Fibroblast of lung (primary cell): ENCODE data around the gene UGT2B28. TPM values are rescaled to one million over a fixed set of nuclear protein-coding genes. Genes with fewer than 3 reads are reported as not detected.
"Not testable (repeated sequence)": the region's sequence is repeated elsewhere in the genome, so short reads cannot be mapped to it uniquely, and the experiment has no call there.

Experiments used
- DNase-seq, 2 donors: peaks; one replicate each; pipeline versions ENCODE4 v3.0.0 to v3.0.0-alpha.2; 2010; ENCODE audit warnings: low read depth in 2 of 2
- H2AFZ ChIP-seq: 2 replicates; pipeline ENCODE4 v1.5.1; 2012; ENCODE audit warnings: low read length, control low read depth, inconsistent platforms
- H3K27ac ChIP-seq: 2 replicates; pipeline ENCODE4 v1.5.1; 2011; ENCODE audit warnings: low read length, control low read depth; ENCODE audit not compliant: insufficient read depth
- H3K27me3 ChIP-seq: 2 replicates; pipeline ENCODE4 v1.5.1; 2011; ENCODE audit warnings: mild to moderate bottlenecking, low read length; ENCODE audit not compliant: control insufficient read depth, insufficient read depth
- H3K36me3 ChIP-seq: 2 replicates; pipeline ENCODE4 v1.5.1; 2011; ENCODE audit warnings: low read length; ENCODE audit not compliant: control insufficient read depth, insufficient read depth
- H3K4me1 ChIP-seq: 2 replicates; pipeline ENCODE4 v1.5.1; 2011; ENCODE audit warnings: low read length; ENCODE audit not compliant: control insufficient read depth, insufficient read depth; ENCODE audit errors: extremely low read depth
- H3K4me2 ChIP-seq: 2 replicates; pipeline ENCODE4 v1.5.1; 2011; ENCODE audit warnings: low read length, control low read depth; ENCODE audit not compliant: insufficient read depth; ENCODE audit errors: extremely low read depth
- H3K4me3 ChIP-seq, 4 experiments: fragments of 200-600 bp in 1 of 4; sonication (generic) in 1 of 4; replicated peaks in 1 of 4; 2 replicates each; pipeline ENCODE4 v1.5.1; 2011 to 2016; ENCODE audit warnings: low read length in 4 of 4, low read depth in 3 of 4, mild to moderate bottlenecking in 3 of 4, control low read depth in 2 of 4, inconsistent platforms in 1 of 4, mixed read lengths in 1 of 4; ENCODE audit not compliant: insufficient read depth in 1 of 4; ENCODE audit errors: control extremely low read depth in 1 of 4
- H3K79me2 ChIP-seq: 2 replicates; pipeline ENCODE4 v1.5.1; 2012; ENCODE audit warnings: mild to moderate bottlenecking, low read length, inconsistent platforms; ENCODE audit not compliant: control insufficient read depth, insufficient read depth
- H3K9ac ChIP-seq: 2 replicates; pipeline ENCODE4 v1.5.1; 2011; ENCODE audit warnings: mild to moderate bottlenecking, low read length, control low read depth; ENCODE audit not compliant: insufficient read depth
- H3K9me3 ChIP-seq: 2 replicates; pipeline ENCODE4 v1.5.1; 2012; ENCODE audit warnings: low read depth, low read length; ENCODE audit not compliant: control insufficient read depth, insufficient read depth
- H4K20me1 ChIP-seq: 2 replicates; pipeline ENCODE4 v1.5.1; 2011; ENCODE audit warnings: low read length; ENCODE audit not compliant: control insufficient read depth, insufficient read depth; ENCODE audit errors: extremely low read depth
- polyA plus RNA-seq, 2 donors: library from polyadenylated mRNA; depleted of rRNA in 1 of 2; stranded (reverse) in 1 of 2; unstranded in 1 of 2; fragments of >200 nt; gene quantifications; 2 replicates each; pipeline ENCODE4 v1.2.1, GENCODE V29; 2011 to 2012; ENCODE audit warnings: missing spikeins in 1 of 2
- total RNA-seq: library from RNA; depleted of rRNA; stranded (reverse); fragments of >200 nt; gene quantifications from 2 replicates; pipeline ENCODE4 v1.2.1, GENCODE V29; 2014
- TF ChIP-seq, protein P1 (sequence below), 2 donors: IDR thresholded peaks in 1 of 2; conservative IDR thresholded peaks in 1 of 2; 1 replicate in 1 of 2; 2 replicates in 1 of 2; pipeline ENCODE4 v1.5.1; 2011 to 2012; ENCODE audit warnings: low read length in 2 of 2, control low read depth in 1 of 2, inconsistent platforms in 1 of 2, low read depth in 1 of 2, mild to moderate bottlenecking in 1 of 2

The UGT2B28 gene
- total and polyA plus RNA-seq, 2 donors (not counting 1 experiment from before 2014, with no cell fraction given): not detected

DNA sequence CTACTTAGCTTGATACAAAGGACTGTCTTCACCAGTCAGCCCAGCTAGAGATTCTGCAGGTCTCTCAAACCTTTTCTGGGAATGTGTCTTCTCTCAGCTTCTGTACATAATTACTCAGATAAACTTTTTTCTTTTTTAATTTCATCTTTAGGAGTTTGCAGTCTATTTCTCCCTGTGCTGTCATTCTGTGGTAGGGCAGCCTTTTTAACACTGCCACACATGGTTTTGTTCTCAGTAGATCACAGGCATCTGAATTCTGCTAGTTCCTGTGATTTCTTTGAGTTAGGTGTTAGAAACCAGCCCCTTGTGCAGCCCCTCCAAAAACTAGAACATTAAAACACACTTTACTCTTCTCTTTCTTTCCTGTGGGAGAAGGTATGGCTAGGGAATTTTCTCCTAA, 55.2 kb downstream of the UGT2B28 start:
- not testable (repeated sequence) for H2AFZ ChIP-seq, H3K27ac ChIP-seq, H3K4me1 ChIP-seq, H3K79me2 ChIP-seq, DNase-seq, H3K9ac ChIP-seq, H3K4me2 ChIP-seq, H3K27me3 ChIP-seq, H3K9me3 ChIP-seq, H3K36me3 ChIP-seq, H4K20me1 ChIP-seq, H3K4me3 ChIP-seq
- TF ChIP-seq, protein P1, sequence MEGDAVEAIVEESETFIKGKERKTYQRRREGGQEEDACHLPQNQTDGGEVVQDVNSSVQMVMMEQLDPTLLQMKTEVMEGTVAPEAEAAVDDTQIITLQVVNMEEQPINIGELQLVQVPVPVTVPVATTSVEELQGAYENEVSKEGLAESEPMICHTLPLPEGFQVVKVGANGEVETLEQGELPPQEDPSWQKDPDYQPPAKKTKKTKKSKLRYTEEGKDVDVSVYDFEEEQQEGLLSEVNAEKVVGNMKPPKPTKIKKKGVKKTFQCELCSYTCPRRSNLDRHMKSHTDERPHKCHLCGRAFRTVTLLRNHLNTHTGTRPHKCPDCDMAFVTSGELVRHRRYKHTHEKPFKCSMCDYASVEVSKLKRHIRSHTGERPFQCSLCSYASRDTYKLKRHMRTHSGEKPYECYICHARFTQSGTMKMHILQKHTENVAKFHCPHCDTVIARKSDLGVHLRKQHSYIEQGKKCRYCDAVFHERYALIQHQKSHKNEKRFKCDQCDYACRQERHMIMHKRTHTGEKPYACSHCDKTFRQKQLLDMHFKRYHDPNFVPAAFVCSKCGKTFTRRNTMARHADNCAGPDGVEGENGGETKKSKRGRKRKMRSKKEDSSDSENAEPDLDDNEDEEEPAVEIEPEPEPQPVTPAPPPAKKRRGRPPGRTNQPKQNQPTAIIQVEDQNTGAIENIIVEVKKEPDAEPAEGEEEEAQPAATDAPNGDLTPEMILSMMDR (conservative IDR thresholded peaks at IDR 0.05 in 1 of 2, IDR thresholded peaks at IDR 0.05 in 1 of 2; ENCODE audit: low read depth in 1 of 2, low read length in 2 of 2): peak in 1 of 2 donors; percentile 20

GRCh38 chr4:69343114-69343513, 62.8 kb downstream of the UGT2B28 start:
- H3K36me3 ChIP-seq, H3K4me3 ChIP-seq, H3K79me2 ChIP-seq, H3K27ac ChIP-seq, H4K20me1 ChIP-seq, H3K9ac ChIP-seq, H2AFZ ChIP-seq, H3K9me3 ChIP-seq, DNase-seq, H3K27me3 ChIP-seq, H3K4me2 ChIP-seq, H3K4me1 ChIP-seq: not testable (repeated sequence)

- not testable (repeated sequence) for H3K4me2 ChIP-seq, H3K27ac ChIP-seq, H3K9me3 ChIP-seq, H3K36me3 ChIP-seq, H3K79me2 ChIP-seq, H3K9ac ChIP-seq, H3K4me3 ChIP-seq, H3K4me1 ChIP-seq, H2AFZ ChIP-seq, H3K27me3 ChIP-seq, H4K20me1 ChIP-seq, DNase-seq
Observed at GRCh38 chr4:69343558-69344420, 63.5 kb downstream of the UGT2B28 start.

Other genes with a start within 250 kb of the UGT2B28 start
- not detected in 2 replicates for gene UGT2B7, start 184.0 kb upstream of the UGT2B28 start, total RNA-seq
- gene UGT2B7, start 184.0 kb upstream of the UGT2B28 start, polyA plus RNA-seq: not detected in 2 replicates
- gene UGT2B11, start 65.7 kb upstream of the UGT2B28 start, total RNA-seq: not detected in 2 replicates
- gene UGT2B11, start 65.7 kb upstream of the UGT2B28 start, polyA plus RNA-seq: not detected in 2 replicates
- 0.51 TPM in 1 of 2 replicates, not detected in the other for gene UGT2B4, start 215.4 kb downstream of the UGT2B28 start, total RNA-seq
- gene UGT2B4, start 215.4 kb downstream of the UGT2B28 start, polyA plus RNA-seq: 0.29 TPM in 1 of 2 replicates, not detected in the other